ENCODE results near the gene SDC3.

SDC3 gene

GRCh38 chr1:30901798-30902581, 6.6 kb downstream of the SDC3 start:
- H3K36me3 ChIP-seq, result no peaks in the 10 kb centered on the region
- no peak for DNase-seq
- H3K4me1 ChIP-seq, result no peaks in the 10 kb centered on the region
- H3K27me3 ChIP-seq, result no peaks in the 10 kb centered on the region
- no peak overlapping the region for H3K4me3 ChIP-seq (ENCODE audit: low read depth, low read length)
- no peaks in the 10 kb centered on the region for H3K9me3 ChIP-seq
- no peak for TF ChIP-seq CTCF (IDR thresholded peaks at IDR 0.05; ENCODE audit: low read depth, low read length)

GRCh38 chr1:30900931-30901560, 7.5 kb downstream of the SDC3 start:
- no peak for TF ChIP-seq CTCF (IDR thresholded peaks at IDR 0.05; ENCODE audit: low read depth, low read length)
- no peaks in the 10 kb centered on the region for H3K36me3 ChIP-seq
- DNase-seq, result no peak
- H3K27me3 ChIP-seq, result no peaks in the 10 kb centered on the region
- H3K9me3 ChIP-seq, result no peaks in the 10 kb centered on the region
- H3K4me3 ChIP-seq (ENCODE audit: low read depth, low read length), result no peak overlapping the region
- H3K4me1 ChIP-seq, result no peaks in the 10 kb centered on the region

DNA sequence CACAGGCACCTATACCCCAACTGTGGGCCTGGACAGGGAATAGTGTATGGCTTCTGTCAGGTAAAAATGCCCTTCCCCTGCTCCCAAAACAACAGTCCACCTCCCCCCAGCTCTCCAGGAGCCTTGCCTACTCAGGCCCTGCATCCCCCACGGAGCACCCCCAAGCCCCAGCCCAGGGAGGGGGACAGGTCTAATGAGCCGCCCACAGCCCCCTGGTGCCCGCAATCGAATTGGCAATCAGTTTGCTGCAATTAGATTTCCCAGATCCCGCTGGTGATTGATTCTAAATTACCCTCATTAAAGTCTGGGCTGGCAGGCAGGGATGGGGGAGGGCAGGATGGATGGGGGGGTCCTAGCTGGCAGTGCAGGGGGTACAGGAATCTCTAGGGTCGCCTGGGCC, 8.1 kb downstream of the SDC3 start:
- Histone ChIP-seq H3K36me3 (no peaks in the 10 kb centered on the region), H3K4me3 (ENCODE audit: low read depth, low read length) (no peak overlapping the region), H3K9me3 (no peaks in the 10 kb centered on the region), H3K27me3 (no peaks in the 10 kb centered on the region), H3K4me1 (no peaks in the 10 kb centered on the region)
- no peak for TF ChIP-seq CTCF (IDR thresholded peaks at IDR 0.05; ENCODE audit: low read depth, low read length)
- no peak for DNase-seq

- no peak for DNase-seq
- no peaks in the 10 kb centered on the region for H3K27me3 ChIP-seq
- no peak overlapping the region for H3K4me3 ChIP-seq (ENCODE audit: low read depth, low read length)
- no peaks in the 10 kb centered on the region for H3K36me3 ChIP-seq
- no peaks in the 10 kb centered on the region for H3K4me1 ChIP-seq
- H3K9me3 ChIP-seq, result no peaks in the 10 kb centered on the region
- no peak for TF ChIP-seq CTCF (IDR thresholded peaks at IDR 0.05; ENCODE audit: low read depth, low read length)
Observed at GRCh38 chr1:30899577-30900389, 8.8 kb downstream of the SDC3 start.

DNA sequence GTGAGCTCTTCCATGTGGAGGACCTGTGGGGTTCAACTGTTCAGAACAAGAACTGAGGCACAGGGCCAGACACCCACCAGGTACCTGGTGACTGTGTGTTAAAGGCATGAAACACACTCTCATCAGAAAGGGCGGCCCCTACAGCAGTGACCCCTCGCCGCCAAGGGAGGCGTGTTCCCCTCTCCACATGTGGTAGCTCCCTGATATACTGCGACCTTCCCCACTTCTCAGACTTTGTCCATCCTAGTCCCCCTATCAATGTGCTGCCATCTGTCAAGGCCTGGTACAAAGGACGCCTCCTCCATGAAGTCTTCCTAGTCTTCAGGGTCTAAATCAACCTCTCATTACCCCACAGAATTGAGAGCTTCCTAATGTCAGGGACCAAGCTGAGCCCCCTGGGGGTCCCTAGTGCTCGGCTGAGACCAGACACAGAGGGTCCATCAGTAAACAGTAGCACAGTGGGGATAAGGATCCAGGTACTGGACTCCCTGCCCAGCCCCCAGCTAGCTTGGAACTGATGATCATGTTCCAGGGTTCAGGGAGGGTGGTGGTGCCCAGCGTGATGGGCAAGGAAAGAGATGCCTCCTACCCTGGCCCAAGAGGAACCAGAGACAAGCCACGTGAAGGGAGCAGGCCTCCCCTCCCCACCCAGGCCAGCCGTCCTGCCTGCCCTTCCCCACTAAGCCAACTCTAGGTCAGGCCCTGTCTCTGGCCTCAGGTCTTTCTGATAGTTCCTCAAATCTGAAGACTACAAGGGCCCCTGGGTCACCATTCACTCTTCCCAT, 10.3 kb downstream of the SDC3 start:
- DNase-seq, result no peak
- TF ChIP-seq CTCF (IDR thresholded peaks at IDR 0.05; ENCODE audit: low read depth, low read length), result no peak
- Histone ChIP-seq H3K4me1 (no peaks in the 10 kb centered on the region), H3K27me3 (no peaks in the 10 kb centered on the region), H3K9me3 (no peaks in the 10 kb centered on the region), H3K36me3 (no peaks in the 10 kb centered on the region), H3K4me3 (ENCODE audit: low read depth, low read length) (no peak overlapping the region)
